Measurements from ENCODE around the gene CYP3A7.

The CYP3A7 gene

GRCh38 chr7:99669782-99670181 lies 65.2 kb downstream of the CYP3A7 start:
- no peak overlapping the region for H2AFZ ChIP-seq (ENCODE audit: low read depth)
- no peaks in the 10 kb centered on the region for H3K79me2 ChIP-seq (ENCODE audit: insufficient read depth, low read depth)
- TF ChIP-seq CTCF (conservative IDR thresholded peaks at IDR 0.05; ENCODE audit: low read depth, low read length): no peak
- H4K20me1 ChIP-seq (ENCODE audit: insufficient read depth): no peaks in the 10 kb centered on the region
- no peak overlapping the region for H3K27ac ChIP-seq
- no peak overlapping the region for H3K4me3 ChIP-seq (IDR thresholded peaks at IDR 0.05; ENCODE audit: insufficient read depth, low read depth, low read length)
- no peaks in the 10 kb centered on the region for H3K36me3 ChIP-seq (ENCODE audit: insufficient read depth)
- H3K27me3 ChIP-seq (ENCODE audit: insufficient read depth, low read depth): no peaks in the 10 kb centered on the region
- H3K4me1 ChIP-seq (ENCODE audit: low read depth, poor library complexity, severe bottlenecking): no peaks in the 10 kb centered on the region
- no peak overlapping the region for H3K4me2 ChIP-seq
- no peak overlapping the region for H3K9ac ChIP-seq

- H4K20me1 ChIP-seq (ENCODE audit: insufficient read depth): no peaks in the 10 kb centered on the region
- H3K4me3 ChIP-seq (IDR thresholded peaks at IDR 0.05; ENCODE audit: insufficient read depth, low read depth, low read length): no peak overlapping the region
- no peaks in the 10 kb centered on the region for H3K79me2 ChIP-seq (ENCODE audit: insufficient read depth, low read depth)
- H3K4me1 ChIP-seq (ENCODE audit: low read depth, poor library complexity, severe bottlenecking): no peaks in the 10 kb centered on the region
- H3K9ac ChIP-seq: no peak overlapping the region
- H3K4me2 ChIP-seq: no peak overlapping the region
- no peak for TF ChIP-seq CTCF (conservative IDR thresholded peaks at IDR 0.05; ENCODE audit: low read depth, low read length)
- H3K36me3 ChIP-seq (ENCODE audit: insufficient read depth): no peaks in the 10 kb centered on the region
- no peak overlapping the region for H2AFZ ChIP-seq (ENCODE audit: low read depth)
- H3K27ac ChIP-seq: no peak overlapping the region
- no peaks in the 10 kb centered on the region for H3K27me3 ChIP-seq (ENCODE audit: insufficient read depth, low read depth)
Measured at GRCh38 chr7:99668541-99668940, 66.5 kb downstream of the CYP3A7 start.

GRCh38 chr7:99667179-99667578 lies 67.8 kb downstream of the CYP3A7 start:
- Histone ChIP-seq H4K20me1 (ENCODE audit: insufficient read depth) (no peaks in the 10 kb centered on the region), H3K4me1 (ENCODE audit: low read depth, poor library complexity, severe bottlenecking) (no peaks in the 10 kb centered on the region), H2AFZ (ENCODE audit: low read depth) (no peak overlapping the region), H3K79me2 (ENCODE audit: insufficient read depth, low read depth) (no peaks in the 10 kb centered on the region), H3K27me3 (ENCODE audit: insufficient read depth, low read depth) (no peaks in the 10 kb centered on the region), H3K9ac (no peak overlapping the region), H3K36me3 (ENCODE audit: insufficient read depth) (no peaks in the 10 kb centered on the region), H3K27ac (no peak overlapping the region), H3K4me3 (IDR thresholded peaks at IDR 0.05; ENCODE audit: insufficient read depth, low read depth, low read length) (no peak overlapping the region), H3K4me2 (no peak overlapping the region)
- TF ChIP-seq CTCF (conservative IDR thresholded peaks at IDR 0.05; ENCODE audit: low read depth, low read length): no peak

- H4K20me1 ChIP-seq (ENCODE audit: insufficient read depth): no peaks in the 10 kb centered on the region
- H3K79me2 ChIP-seq (ENCODE audit: insufficient read depth, low read depth): no peaks in the 10 kb centered on the region
- H3K27ac ChIP-seq: no peak overlapping the region
- no peaks in the 10 kb centered on the region for H3K27me3 ChIP-seq (ENCODE audit: insufficient read depth, low read depth)
- no peak overlapping the region for H3K9ac ChIP-seq
- no peak overlapping the region for H3K4me3 ChIP-seq (IDR thresholded peaks at IDR 0.05; ENCODE audit: insufficient read depth, low read depth, low read length)
- H3K4me1 ChIP-seq (ENCODE audit: low read depth, poor library complexity, severe bottlenecking): no peaks in the 10 kb centered on the region
- H2AFZ ChIP-seq (ENCODE audit: low read depth): no peak overlapping the region
- no peak for TF ChIP-seq CTCF (conservative IDR thresholded peaks at IDR 0.05; ENCODE audit: low read depth, low read length)
- no peaks in the 10 kb centered on the region for H3K36me3 ChIP-seq (ENCODE audit: insufficient read depth)
- H3K4me2 ChIP-seq: no peak overlapping the region
Measured at GRCh38 chr7:99666013-99666395, 69.0 kb downstream of the CYP3A7 start.
